Measurements from ENCODE around the gene MBD2. TPM values are rescaled to one million over a fixed set of nuclear protein-coding genes. Genes with fewer than 3 reads are reported as not detected.

The MBD2 gene
- total and polyA plus RNA-seq, 2 donors (not counting 1 experiment from before 2014, with no cell fraction given): 53.0 to 134 TPM

DNA sequence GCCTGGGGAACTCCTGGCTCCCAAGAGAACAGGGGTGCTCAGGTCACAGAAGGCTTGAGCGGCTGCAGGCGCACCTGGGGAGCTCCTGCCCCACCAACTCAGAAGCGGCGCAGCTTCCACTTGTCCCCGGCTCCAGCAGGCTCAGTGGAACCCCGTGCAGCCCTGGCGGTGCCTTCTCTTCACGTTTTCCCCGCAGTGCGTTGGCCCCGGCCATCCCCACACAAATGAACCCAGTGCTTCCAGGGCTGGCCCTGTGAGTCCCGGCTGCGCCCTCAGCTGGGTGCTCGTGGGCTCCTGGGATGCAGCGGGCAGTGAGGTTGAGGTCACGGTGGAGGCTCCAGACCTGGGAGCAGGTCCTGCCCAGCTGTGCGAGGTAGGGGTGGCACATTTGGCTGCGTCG, 17.9 kb upstream of the MBD2 start:
- no peak overlapping the region for H3K9ac ChIP-seq (ENCODE audit: low read length)
- no peak overlapping the region for H2AFZ ChIP-seq (ENCODE audit: insufficient read depth, low read depth, low read length, poor library complexity, severe bottlenecking)
- Mint-ChIP-seq H3K27me3 (no peaks in the 10 kb centered on the region), H3K4me3 (no peak overlapping the region), H3K27ac (no peak overlapping the region), H3K4me1 (peaks cover 14% of the 10 kb centered on the region), H3K9me3 (ENCODE audit: insufficient read depth) (no peaks in the 10 kb centered on the region)
- H3K4me1 ChIP-seq (ENCODE audit: control insufficient read depth in 2 of 2, insufficient read depth in 2 of 2, low read length in 2 of 2): peaks cover 7 to 13% of the 10 kb centered on the region in 2 donors
- no peak for DNase-seq
- CTCF ChIA-PET: interaction anchor here (2.2 kb wide), 1 partner anchor 9 kb away, joined by 7 read pairs; no protein-coding TSS in a partner anchor
- H4K20me1 ChIP-seq (ENCODE audit: control insufficient read depth, insufficient read depth, low read length, poor library complexity, severe bottlenecking): no peaks in the 10 kb centered on the region
- intact Hi-C loops (cut with micrococcal nuclease): no loop called here
- no peak for ATAC-seq (ENCODE audit: low read depth)
- TF ChIP-seq CTCF (IDR thresholded peaks at IDR 0.05) (no peak), EZH2 (IDR thresholded peaks at IDR 0.05; ENCODE audit: borderline replicate concordance, insufficient read depth, low read depth, low read length, poor library complexity, severe bottlenecking) (no peak)
- no peak overlapping the region for H3K27ac ChIP-seq (ENCODE audit: low read length in 2 of 2)
- H3K9me3 ChIP-seq (ENCODE audit: control extremely low read depth in 1 of 3, control insufficient read depth in 2 of 3, insufficient read depth in 1 of 3, low read length in 2 of 3): no peaks in the 10 kb centered on the region
- H3K36me3 ChIP-seq (replicated peaks in 1 of 2; ENCODE audit: control extremely low read depth in 1 of 2, control insufficient read depth in 1 of 2, extremely low read depth in 1 of 2, insufficient read depth in 2 of 2, low read length in 1 of 2): no peaks in the 10 kb centered on the region
- H3K79me2 ChIP-seq (ENCODE audit: control insufficient read depth, insufficient read depth, low read length): no peaks in the 10 kb centered on the region
- POLR2A ChIA-PET: no interaction called here
- 96% methylated on average over 19 of the region's 19 CpGs for WGBS (ENCODE audit: insufficient coverage)
- no peak overlapping the region for H3K4me3 ChIP-seq (ENCODE audit: control extremely low read depth in 1 of 5, extremely low read depth in 1 of 5, insufficient read depth in 1 of 5, low read depth in 2 of 5, low read length in 4 of 5)
- no peak overlapping the region for H3K4me2 ChIP-seq (replicated peaks; ENCODE audit: low read depth, low read length, poor library complexity, severe bottlenecking)
- no peaks in the 10 kb centered on the region for H3K27me3 ChIP-seq (replicated peaks in 1 of 4; ENCODE audit: control extremely low read depth in 1 of 4, control insufficient read depth in 3 of 4, insufficient read depth in 4 of 4, low read length in 3 of 4)

DNA sequence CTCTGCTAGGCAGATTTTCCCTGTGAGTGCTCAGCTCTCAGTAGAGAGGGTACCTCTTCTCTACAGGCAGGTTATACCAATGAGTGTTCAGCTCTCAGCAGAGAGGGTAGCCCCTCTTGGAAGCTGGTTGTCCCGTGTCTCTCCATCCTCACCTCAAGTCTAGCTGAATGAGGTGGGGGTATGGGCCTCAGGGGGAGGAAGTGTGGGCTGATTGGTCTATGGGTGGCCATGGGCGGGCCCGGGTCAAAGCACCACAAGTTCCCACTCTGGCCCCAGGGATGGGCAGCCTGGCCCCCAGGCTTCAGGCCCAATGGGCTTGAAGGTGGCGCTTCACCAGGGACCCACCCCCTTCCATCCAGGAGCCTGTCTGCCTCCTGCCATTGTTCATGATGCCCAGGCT, 17.0 kb upstream of the MBD2 start:
- no peak for ATAC-seq (ENCODE audit: low read depth)
- H3K4me1 Mint-ChIP-seq: peaks cover 7% of the 10 kb centered on the region
- POLR2A ChIA-PET: interaction anchor here (0.7 kb wide), 1 partner anchor 28 kb away, joined by 3 read pairs; the partner anchor contains the start of gene POLI

More for the DNA sequence above, 17.0 kb upstream of the MBD2 start:
- no peaks in the 10 kb centered on the region for H3K27me3 ChIP-seq (replicated peaks in 1 of 4; ENCODE audit: control extremely low read depth in 1 of 4, control insufficient read depth in 3 of 4, insufficient read depth in 4 of 4, low read length in 3 of 4)
- CTCF ChIA-PET: interaction anchor here (1.0 to 2.2 kb wide), 2 partner anchors 10 to 29 kb away, joined by 5 to 7 read pairs; no protein-coding TSS in a partner anchor
- H3K4me3 ChIP-seq (ENCODE audit: control extremely low read depth in 1 of 5, extremely low read depth in 1 of 5, insufficient read depth in 1 of 5, low read depth in 2 of 5, low read length in 4 of 5): no peak overlapping the region
- TF ChIP-seq EZH2 (IDR thresholded peaks at IDR 0.05; ENCODE audit: borderline replicate concordance, insufficient read depth, low read depth, low read length, poor library complexity, severe bottlenecking) (no peak), CTCF (IDR thresholded peaks at IDR 0.05) (no peak)
- WGBS (ENCODE audit: insufficient coverage): 100% methylated on average over 1 of the region's 4 CpGs
- no peaks in the 10 kb centered on the region for H3K9me3 ChIP-seq (ENCODE audit: control extremely low read depth in 1 of 3, control insufficient read depth in 2 of 3, insufficient read depth in 1 of 3, low read length in 2 of 3)
- intact Hi-C loops (cut with micrococcal nuclease): no loop called here
- no peaks in the 10 kb centered on the region for H4K20me1 ChIP-seq (ENCODE audit: control insufficient read depth, insufficient read depth, low read length, poor library complexity, severe bottlenecking)
- H3K27ac ChIP-seq (ENCODE audit: low read length in 2 of 2): no peak overlapping the region
- no peaks in the 10 kb centered on the region for H3K36me3 ChIP-seq (replicated peaks in 1 of 2; ENCODE audit: control extremely low read depth in 1 of 2, control insufficient read depth in 1 of 2, extremely low read depth in 1 of 2, insufficient read depth in 2 of 2, low read length in 1 of 2)
- H3K27ac Mint-ChIP-seq: no peak overlapping the region
- no peak overlapping the region for H2AFZ ChIP-seq (ENCODE audit: insufficient read depth, low read depth, low read length, poor library complexity, severe bottlenecking)
- no peak overlapping the region for H3K4me2 ChIP-seq (replicated peaks; ENCODE audit: low read depth, low read length, poor library complexity, severe bottlenecking)
- H3K9me3 Mint-ChIP-seq (ENCODE audit: insufficient read depth): no peaks in the 10 kb centered on the region
- H3K9ac ChIP-seq (ENCODE audit: low read length): no peak overlapping the region
- no peaks in the 10 kb centered on the region for H3K27me3 Mint-ChIP-seq
- DNase-seq: no peak
- H3K79me2 ChIP-seq (ENCODE audit: control insufficient read depth, insufficient read depth, low read length): no peaks in the 10 kb centered on the region
- peaks cover 0 to 4% of the 10 kb centered on the region in 2 donors for H3K4me1 ChIP-seq (ENCODE audit: control insufficient read depth in 2 of 2, insufficient read depth in 2 of 2, low read length in 2 of 2)
- no peak overlapping the region for H3K4me3 Mint-ChIP-seq
